ENCODE data around the gene PITPNC1.

- TF ChIP-seq POLR2A (IDR thresholded peaks at IDR 0.05) (no peak), CTCF (IDR thresholded peaks at IDR 0.05) (no peak), EP300 (IDR thresholded peaks at IDR 0.05) (no peak)
Measured at GRCh38 chr17:67482764-67483163, 105.7 kb downstream of the PITPNC1 start.

Data from suprapubic skin (tissue), 3 donors.